Tibial nerve (tissue), 4 donors: ENCODE data around the gene NHLRC2.

Experiments
- EP300 ChIP-seq, 2 donors: sonication (generic); formaldehyde crosslinking; IDR thresholded peaks; one replicate each; pipeline ENCODE4 v1.6.1; 2017; ENCODE audit warnings: antibody characterized with exemption in 2 of 2, mild to moderate bottlenecking in 1 of 2
- POLR2A ChIP-seq, 2 donors: fragments of 450-650 bp; IDR thresholded peaks; one replicate each; pipeline ENCODE4 v1.6.1; 2017; ENCODE audit warnings: antibody characterized with exemption in 2 of 2, mild to moderate bottlenecking in 2 of 2, moderate library complexity in 2 of 2
- TF ChIP-seq, protein P1 (sequence below), 5 experiments: fragments of 200-600 bp in 3 of 5; fragments of 450-650 bp in 2 of 5; sonication (generic) in 3 of 5; IDR thresholded peaks; one replicate each; pipeline ENCODE4 v1.5.1; 2016 to 2019; ENCODE audit warnings: antibody characterized with exemption in 5 of 5, mild to moderate bottlenecking in 3 of 5, moderate library complexity in 2 of 5

DNA sequence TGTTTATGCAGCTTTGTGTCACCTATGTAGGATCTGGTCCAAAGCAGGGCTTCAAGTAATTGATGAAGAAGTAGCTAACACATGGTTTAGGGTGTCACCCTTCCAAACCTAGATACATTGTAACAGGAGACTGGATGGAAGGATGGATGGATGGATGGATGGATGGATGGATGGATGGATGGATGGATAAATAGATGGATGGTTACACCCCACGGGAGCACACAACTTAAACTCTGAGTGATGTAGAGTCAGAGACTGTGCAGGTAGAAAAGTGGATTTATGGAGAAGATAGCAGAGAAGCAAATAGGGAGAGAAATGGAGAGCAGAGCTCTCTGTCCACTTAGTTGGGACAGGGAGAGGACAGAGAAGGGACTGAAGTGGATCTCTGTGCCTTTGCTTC is 78.4 kb downstream of the NHLRC2 start:
- TF ChIP-seq, protein P1, sequence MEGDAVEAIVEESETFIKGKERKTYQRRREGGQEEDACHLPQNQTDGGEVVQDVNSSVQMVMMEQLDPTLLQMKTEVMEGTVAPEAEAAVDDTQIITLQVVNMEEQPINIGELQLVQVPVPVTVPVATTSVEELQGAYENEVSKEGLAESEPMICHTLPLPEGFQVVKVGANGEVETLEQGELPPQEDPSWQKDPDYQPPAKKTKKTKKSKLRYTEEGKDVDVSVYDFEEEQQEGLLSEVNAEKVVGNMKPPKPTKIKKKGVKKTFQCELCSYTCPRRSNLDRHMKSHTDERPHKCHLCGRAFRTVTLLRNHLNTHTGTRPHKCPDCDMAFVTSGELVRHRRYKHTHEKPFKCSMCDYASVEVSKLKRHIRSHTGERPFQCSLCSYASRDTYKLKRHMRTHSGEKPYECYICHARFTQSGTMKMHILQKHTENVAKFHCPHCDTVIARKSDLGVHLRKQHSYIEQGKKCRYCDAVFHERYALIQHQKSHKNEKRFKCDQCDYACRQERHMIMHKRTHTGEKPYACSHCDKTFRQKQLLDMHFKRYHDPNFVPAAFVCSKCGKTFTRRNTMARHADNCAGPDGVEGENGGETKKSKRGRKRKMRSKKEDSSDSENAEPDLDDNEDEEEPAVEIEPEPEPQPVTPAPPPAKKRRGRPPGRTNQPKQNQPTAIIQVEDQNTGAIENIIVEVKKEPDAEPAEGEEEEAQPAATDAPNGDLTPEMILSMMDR (IDR thresholded peaks at IDR 0.05) = no peak
- TF ChIP-seq POLR2A (IDR thresholded peaks at IDR 0.05) = no peak
- no peak for TF ChIP-seq EP300 (IDR thresholded peaks at IDR 0.05)
